Measurements from ENCODE around the gene CTNND2. TPM values are rescaled to one million over a fixed set of nuclear protein-coding genes. Genes with fewer than 3 reads are reported as not detected.

Gene CTNND2
- total RNA-seq, 4 donors from 2014 or later: 1.3 to 2.5 (median 2.1) TPM

GRCh38 chr5:11248966-11249365 is 655.3 kb downstream of the CTNND2 start:
- intact Hi-C loops (cut with DNase I): no loop called here

GRCh38 chr5:11247224-11247623 is 657.0 kb downstream of the CTNND2 start:
- no peak for DNase-seq (ENCODE audit: extremely low spot score)
- H3K9me3 ChIP-seq: no peaks in the 10 kb centered on the region
- intact Hi-C loops (cut with DNase I): no loop called here
- no peaks in the 10 kb centered on the region for H3K36me3 ChIP-seq
- TF ChIP-seq CTCF (IDR thresholded peaks at IDR 0.05) (no peak), POLR2AphosphoS5 (IDR thresholded peaks at IDR 0.05) (no peak), EP300 (IDR thresholded peaks at IDR 0.05) (no peak), POLR2A (IDR thresholded peaks at IDR 0.05; ENCODE audit: low read depth) (no peak)
- no peak overlapping the region for H3K27ac ChIP-seq (replicated peaks in 1 of 4)
- WGBS: 78% methylated on average over 3 of the region's 3 CpGs
- no peak overlapping the region for H3K4me3 ChIP-seq
- H3K27me3 ChIP-seq: no peaks in the 10 kb centered on the region
- no peaks in the 10 kb centered on the region for H3K4me1 ChIP-seq

More at GRCh38 chr5:11248966-11249365, 655.3 kb downstream of the CTNND2 start:
- Histone ChIP-seq H3K36me3 (no peaks in the 10 kb centered on the region), H3K4me3 (no peak overlapping the region), H3K27ac (replicated peaks in 1 of 4) (no peak overlapping the region), H3K4me1 (no peaks in the 10 kb centered on the region), H3K9me3 (no peaks in the 10 kb centered on the region), H3K27me3 (no peaks in the 10 kb centered on the region)
- 75% methylated on average over 4 of the region's 4 CpGs for WGBS
- no peak for DNase-seq (ENCODE audit: extremely low spot score)
- TF ChIP-seq CTCF (IDR thresholded peaks at IDR 0.05) (no peak), EP300 (IDR thresholded peaks at IDR 0.05) (no peak), POLR2A (IDR thresholded peaks at IDR 0.05; ENCODE audit: low read depth) (no peak), POLR2AphosphoS5 (IDR thresholded peaks at IDR 0.05) (no peak)

DNA sequence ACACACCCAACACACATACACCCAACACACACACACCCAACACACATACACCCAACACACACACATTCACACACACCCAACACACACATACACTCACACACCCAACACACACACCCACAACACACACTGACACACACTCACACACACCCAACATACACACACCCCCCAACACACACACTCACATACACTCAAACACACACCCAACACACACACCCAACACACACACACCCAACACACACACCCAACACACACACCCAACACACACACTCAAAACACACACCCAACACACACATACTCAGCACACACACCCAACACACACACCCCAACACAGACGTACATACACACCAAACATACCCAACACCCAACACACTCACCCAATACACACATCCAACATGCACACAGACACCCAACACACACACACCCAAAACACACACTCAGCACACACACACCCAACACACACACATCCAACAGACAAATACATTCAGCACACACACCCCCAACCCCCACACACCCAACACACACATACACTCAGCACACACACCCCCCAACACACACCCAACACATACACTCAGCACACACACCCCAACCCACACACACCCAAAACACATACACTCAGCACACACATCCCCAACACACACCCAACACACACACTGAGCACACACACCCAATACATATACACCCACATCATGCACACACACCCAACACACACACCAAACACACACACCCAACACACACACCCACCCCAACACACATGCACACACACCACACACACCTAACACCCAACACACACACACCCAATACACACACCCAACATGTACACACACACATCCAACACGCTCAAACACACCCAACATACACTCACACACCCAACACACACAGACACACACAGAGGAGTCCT is 663.7 kb downstream of the CTNND2 start:
- Histone ChIP-seq H3K36me3 (no peaks in the 10 kb centered on the region), H3K9me3 (no peaks in the 10 kb centered on the region), H3K4me3 (no peak overlapping the region), H3K4me1 (no peaks in the 10 kb centered on the region), H3K27me3 (no peaks in the 10 kb centered on the region), H3K27ac (replicated peaks in 1 of 4) (no peak overlapping the region)
- DNase-seq (ENCODE audit: extremely low spot score): peak; percentile 68
- 88% methylated on average over 2 of the region's 2 CpGs for WGBS
- no peak for TF ChIP-seq EP300 (IDR thresholded peaks at IDR 0.05)
- TF ChIP-seq POLR2A (IDR thresholded peaks at IDR 0.05; ENCODE audit: low read depth): no peak
- no peak for TF ChIP-seq CTCF (IDR thresholded peaks at IDR 0.05)
- TF ChIP-seq POLR2AphosphoS5 (IDR thresholded peaks at IDR 0.05): no peak
- intact Hi-C loops (cut with DNase I): no loop called here

DNA sequence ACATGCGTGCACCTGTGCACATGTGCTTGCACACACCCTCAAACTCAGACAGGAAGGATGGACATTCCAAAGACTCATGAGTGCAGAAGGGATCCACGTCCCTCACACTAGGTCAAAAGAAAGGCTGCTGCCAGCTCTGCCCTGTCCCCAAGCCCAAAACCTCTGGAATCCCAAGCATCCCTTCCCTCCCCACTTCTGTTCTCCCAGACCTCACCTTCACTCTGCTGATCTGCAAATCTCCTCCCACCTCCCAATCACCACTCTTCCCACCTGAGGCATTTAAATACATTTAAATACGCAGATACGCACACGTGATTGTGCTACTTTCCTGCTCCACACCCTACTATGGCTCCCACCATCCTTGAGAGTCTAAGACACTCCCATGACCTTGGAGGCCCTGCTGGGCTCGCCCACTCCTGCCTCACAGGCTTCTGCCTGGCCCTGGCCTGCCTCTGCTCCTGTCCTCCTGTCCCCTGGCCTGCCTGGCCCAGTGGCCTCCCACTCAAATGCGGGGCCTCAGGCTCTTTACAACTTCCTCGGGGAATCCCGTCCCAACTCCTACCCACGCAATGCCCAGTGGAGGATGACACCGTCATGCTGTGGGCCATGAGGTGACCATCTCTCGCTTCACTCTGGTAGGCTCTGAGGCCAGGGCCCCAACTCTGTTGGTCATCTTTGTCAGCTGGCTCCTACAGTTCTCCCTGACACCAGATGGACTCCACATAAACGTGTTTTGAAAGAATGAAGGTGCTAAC is 664.8 kb downstream of the CTNND2 start:
- Histone ChIP-seq H3K27ac (replicated peaks in 1 of 4) (no peak overlapping the region), H3K36me3 (no peaks in the 10 kb centered on the region), H3K9me3 (no peaks in the 10 kb centered on the region), H3K27me3 (no peaks in the 10 kb centered on the region), H3K4me1 (no peaks in the 10 kb centered on the region), H3K4me3 (no peak overlapping the region)
- 85% methylated on average over 13 of the region's 13 CpGs for WGBS
- intact Hi-C loops (cut with DNase I): no loop called here
- no peak for TF ChIP-seq POLR2AphosphoS5 (IDR thresholded peaks at IDR 0.05)
- no peak for TF ChIP-seq CTCF (IDR thresholded peaks at IDR 0.05)
- TF ChIP-seq EP300 (IDR thresholded peaks at IDR 0.05): no peak
- TF ChIP-seq POLR2A (IDR thresholded peaks at IDR 0.05; ENCODE audit: low read depth): no peak
- DNase-seq (ENCODE audit: extremely low spot score): peak; percentile 50

Data from esophagus muscularis mucosa (tissue), 4 donors.